ENCODE results near the gene KDELR3.

Gene KDELR3

DNA sequence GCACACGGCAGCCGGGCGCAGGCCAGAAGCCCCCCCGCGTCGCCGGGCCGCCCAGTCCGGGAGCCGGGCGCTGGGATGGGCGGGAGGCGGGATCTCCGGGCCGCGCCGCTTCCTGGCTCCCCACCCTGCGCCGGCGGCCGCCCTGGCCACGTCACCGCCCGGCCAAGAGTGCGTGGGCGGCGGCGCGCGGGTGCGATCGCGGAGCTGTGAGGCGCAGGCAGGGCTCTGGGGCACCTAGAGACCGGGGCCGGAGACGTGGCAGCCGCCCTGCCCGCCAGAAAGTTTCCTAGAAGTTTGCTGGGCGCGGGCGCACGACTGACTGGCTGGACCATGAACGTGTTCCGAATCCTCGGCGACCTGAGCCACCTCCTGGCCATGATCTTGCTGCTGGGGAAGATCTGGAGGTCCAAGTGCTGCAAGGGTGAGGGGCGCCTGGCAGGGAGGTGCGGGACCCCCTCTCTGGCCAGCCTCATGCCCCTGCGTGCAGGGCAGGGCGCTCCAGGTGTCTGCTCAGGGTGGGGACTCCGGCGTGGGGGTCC lies at the start of gene KDELR3:
KDELR3 (plus strand) TSS at position 193 of the 539 bp plus-strand sequence; CDS start at position 331, 138 bp downstream.
- DNase-seq, result no peak

DNA sequence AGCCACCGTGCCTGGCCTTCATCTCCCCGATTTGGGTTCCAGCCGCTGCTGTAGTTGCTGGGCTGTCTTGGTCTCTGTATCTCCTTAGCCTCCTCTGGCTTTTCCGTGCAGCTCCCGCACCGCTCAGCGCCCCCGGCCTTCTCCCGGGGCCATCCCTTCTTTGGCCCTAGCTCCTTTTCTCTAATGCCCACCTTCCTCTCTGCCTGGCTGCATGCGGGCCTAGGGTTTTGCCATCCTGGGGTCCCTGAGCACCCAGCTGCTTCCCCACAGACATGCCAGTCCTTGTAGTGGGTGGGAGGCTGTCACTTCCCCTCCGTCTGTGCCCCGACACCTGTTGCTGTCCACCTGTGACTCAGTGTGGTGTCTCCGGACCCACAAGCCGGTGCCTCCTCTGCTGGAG lies 49.3 kb upstream of the KDELR3 start:
- DNase-seq, result no peak

DNA sequence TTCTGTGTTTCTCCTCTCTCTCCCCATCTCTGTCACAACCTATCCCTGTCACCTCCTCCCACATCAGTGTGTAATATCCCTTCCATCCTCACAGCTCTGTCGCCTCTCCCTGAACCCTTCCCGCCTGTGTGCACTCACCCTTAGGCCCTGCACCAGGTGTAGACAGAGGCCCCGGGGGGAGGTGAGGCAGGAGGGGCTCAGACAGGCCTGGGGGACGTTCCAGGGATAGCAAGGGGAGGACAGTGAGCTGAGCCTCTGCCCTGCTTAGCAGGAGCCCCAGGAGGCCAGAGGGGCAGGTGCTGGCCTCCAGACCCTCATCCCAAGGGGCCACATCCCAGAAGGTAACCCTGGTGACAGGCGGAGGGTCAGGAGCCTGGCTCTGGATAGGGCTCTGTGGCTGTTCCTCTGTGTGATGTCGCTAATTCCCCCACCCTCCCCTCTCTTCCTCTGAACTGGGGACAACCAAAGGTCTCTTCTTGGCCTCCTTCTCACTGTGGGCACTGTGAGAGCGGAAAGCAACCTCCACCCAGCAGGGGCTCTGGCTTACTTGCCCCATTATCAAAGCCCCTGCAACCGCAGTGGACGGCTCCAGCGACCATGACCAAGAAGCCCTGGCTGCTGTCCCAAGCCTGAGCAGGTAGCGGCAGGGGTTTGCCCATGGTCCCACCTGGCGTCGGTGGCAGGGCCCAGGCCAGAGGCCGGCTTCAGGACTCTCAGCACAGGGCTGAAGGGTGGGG lies 48.6 kb upstream of the KDELR3 start:
- no peak for DNase-seq

GRCh38 chr22:38419858-38420160 lies 48.1 kb upstream of the KDELR3 start:
- no peak for DNase-seq

GRCh38 chr22:38420734-38421133 lies 47.2 kb upstream of the KDELR3 start:
- DNase-seq, result no peak

DNA sequence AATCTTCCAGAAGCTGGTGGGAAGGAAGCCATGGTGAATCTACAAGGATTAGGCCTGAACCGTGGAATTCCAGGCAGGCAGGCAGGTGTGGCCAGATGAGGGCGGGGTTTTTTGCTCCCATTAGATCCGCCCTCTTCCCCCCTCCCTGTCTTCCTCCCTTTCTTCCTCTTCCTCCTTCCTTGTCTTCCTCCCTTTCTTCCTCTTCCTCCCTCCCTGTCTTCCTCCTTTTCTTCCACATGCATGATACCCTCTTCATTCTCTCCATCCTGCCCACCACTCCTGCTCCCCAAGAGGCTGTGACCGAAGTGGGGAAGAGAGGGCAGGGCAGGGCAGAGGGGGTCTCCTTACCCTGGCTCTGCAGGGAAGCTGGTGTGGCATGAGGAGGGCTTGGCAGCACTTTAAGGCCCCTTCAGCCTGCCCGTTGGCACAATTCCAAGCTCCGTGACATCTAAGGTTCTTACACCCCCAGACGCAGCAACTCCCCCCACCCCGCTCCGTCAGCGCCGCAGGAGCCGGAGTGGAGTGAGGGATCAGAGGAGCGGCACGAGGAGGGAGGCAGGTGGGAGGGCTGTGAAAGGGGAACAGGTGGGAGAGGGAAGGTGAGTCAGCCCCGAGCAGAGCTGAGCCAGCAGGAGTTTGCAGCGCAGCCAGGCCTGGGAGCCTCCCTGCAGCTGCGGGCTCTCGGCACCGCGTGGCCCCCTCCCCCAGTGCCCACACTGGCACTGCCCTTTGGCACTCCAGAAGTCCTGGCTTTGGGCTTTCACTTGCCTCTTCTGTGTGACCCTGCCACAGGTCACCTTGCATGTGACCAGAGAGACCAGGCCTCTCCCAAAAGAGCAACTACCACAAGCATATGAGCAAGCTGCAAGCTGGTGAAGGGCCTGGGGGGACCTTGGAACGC lies 45.0 kb upstream of the KDELR3 start:
- peak in 1 of 2 experiments; percentile 9 for DNase-seq

DNA sequence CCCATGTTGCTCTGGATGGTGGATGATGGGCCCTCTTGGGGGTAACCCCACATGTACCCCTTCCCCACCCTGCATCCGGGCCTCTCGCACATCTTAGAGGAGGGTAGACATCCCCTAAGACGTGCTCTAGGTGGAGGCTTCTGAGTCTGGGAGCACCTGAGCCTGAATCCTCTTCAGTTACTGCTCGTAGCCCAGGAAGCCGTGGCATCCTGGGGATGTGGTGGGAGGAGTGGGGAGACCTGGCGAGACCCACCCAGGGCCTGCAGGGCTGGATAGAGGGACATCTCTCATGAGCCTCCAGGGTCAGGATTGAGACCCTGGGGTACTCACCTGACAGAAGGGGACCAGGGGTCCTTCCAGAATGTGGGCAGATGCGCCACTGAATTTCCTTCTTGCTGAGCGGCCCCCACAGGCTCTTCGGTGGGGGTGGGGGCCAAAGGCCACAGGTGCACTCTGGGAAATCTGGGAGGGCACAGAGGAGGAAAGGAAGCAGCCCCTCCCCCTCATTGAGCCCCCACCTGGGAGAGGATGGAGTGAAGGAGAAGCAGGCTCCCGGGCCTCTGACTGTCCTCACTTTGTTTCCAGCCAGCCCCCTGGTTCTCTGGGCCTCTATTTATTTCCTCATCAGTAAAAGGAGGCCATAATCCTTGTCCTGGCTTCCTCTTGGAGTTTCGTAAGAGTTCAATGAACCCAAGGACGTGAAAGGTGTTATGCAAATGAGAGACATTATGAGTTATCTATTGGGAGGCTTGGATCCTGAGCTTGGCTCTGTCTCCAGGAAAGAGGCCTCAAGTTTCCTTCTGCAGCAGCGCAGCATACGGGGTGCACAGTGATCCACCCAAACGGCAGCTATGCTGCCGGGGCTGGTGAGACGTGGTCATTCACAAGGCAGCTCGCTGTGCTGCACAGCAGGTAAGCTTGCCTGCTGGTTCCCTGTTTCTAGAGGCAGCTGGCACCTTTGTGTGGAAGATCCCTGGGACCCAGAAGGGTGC lies 44.1 kb upstream of the KDELR3 start:
- DNase-seq, result peak in 1 of 2 experiments; percentile 35

GRCh38 chr22:38424525-38425080 lies 43.3 kb upstream of the KDELR3 start:
- no peak for DNase-seq

- no peak for DNase-seq
These were observed 41.3 kb upstream of the KDELR3 start for GRCh38 chr22:38426628-38427027.

DNA sequence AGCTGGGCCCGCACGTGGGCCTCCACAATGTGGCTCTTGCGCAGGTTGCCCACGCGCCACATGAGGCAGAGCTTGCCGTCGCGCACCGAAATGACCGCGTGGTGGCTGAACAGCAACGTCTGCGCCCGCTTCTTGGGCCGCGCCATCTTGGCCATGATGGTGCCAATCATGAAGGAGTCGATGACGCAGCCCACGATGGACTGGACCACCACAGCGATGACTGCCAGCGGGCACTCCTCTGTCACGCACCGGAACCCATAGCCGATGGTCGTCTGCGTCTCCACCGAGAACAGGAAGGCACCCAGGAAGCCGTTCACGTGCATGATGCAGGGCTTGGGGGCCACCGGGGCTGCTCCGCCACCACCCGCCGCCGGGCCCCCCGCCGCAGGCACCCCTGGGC lies 40.4 kb upstream of the KDELR3 start:
- DNase-seq, result no peak

- DNase-seq, result no peak
These were observed 40.0 kb upstream of the KDELR3 start for GRCh38 chr22:38427940-38428339.

DNA sequence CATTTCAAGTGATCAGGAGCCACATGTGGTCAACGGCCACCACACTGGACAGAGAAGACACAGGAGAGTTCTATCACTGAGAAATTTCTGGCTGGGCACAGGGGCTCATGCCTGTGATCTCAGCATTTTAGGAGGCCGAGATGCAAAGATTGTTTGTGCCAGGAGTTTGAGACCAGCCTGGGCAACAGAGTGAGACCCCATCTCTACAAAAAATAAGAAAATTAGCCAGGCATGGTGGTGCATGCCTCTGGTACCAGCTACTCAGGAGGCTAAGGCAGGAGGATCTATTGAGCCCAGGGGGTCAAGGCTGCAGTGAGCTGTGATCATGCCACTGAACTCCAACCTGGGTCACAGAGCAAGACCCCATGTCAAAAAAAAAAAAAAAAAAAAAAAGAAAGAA lies 39.2 kb upstream of the KDELR3 start:
- no peak for DNase-seq

DNA sequence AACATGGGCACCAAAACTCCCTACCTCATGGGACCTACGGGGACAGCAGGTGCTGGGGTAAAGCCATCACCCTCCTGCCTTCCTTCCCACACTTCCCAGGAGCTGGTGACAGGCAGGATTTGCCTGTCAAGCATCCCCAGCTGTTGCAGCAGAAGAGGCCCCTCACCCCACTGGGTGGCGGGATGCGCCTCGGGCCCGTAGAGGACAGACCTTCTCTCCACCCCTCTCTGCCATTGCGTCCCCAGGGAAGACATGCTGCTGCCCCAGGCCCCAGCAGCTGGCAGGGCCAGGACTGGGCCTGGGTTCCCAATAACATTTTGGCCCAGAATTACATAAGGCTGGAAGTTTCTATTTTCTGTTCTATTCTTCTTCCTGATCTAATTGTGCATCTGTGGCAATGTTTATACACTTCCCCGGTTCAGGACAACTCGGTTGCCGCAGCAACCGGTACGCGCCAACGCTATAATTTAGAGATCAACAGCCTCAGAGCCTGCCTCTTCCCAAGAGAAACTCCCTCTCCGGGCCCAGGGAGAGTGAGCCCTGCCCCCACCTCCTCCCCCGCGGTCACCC lies 38.3 kb upstream of the KDELR3 start:
- DNase-seq, result peak in 1 of 2 experiments; percentile 10

GRCh38 chr22:38431266-38432010 lies 36.5 kb upstream of the KDELR3 start:
- no peak for DNase-seq

GRCh38 chr22:38432264-38432663 lies 35.6 kb upstream of the KDELR3 start:
- no peak for DNase-seq

GRCh38 chr22:38433871-38434270 lies 34.0 kb upstream of the KDELR3 start:
- DNase-seq, result no peak

DNA sequence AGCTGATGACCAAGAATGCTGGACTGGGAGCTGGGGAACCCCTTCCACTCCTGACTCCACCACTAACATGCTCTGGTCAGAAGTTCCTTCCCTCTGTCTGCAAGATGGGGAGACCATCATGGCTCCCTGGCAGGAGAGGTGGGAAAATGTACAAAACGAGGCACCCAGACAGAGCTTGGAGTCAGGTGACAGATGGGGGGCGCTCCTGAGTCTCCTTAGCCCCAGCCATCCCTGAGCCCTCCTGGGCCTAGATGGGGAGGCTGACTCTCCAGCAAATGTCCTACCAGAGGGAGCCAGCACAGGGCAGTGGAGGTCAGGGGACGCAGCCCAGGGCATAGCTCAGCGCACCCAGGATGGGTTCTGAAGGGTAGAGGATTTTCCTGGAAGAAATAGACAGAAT lies 32.9 kb upstream of the KDELR3 start:
- no peak for DNase-seq

DNA sequence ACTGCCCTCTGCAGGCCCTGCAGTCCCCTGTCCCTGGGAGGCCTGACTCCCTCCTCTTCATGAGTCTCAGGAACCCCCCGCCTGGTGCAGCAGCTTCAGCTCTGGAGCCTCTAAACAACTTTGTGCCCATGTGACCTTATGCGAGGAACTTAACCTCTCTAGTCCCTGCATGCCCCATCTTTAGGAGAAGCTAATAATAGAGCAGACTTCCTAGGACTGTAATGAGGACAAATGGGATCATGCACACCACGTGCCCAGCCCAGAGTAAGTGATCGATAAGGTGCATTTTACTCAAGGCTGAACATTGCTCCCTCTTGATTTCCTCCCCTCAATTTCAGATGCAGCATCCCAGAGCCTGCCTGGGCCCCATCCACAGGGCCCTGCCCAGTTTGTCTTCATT lies 31.9 kb upstream of the KDELR3 start:
- DNase-seq, result no peak

GRCh38 chr22:38436629-38437395 lies 31.1 kb upstream of the KDELR3 start:
- no peak for DNase-seq

GRCh38 chr22:38437416-38437815 lies 30.5 kb upstream of the KDELR3 start:
- DNase-seq, result no peak
